Astrocyte (in vitro differentiated cells and primary cell): ENCODE measurements around the gene PSKH1. TPM values are rescaled to one million over a fixed set of nuclear protein-coding genes. Genes with fewer than 3 reads are reported as not detected.

Experiments used
- DNase-seq: peaks from one replicate; pipeline ENCODE4 v3.0.0-alpha.2; 2010; ENCODE audit warnings: low read depth
- FAIRE-seq: peaks from 2 replicates; lab custom pipeline; 2011; peaks lifted over from hg19 to GRCh38; lab: Jason Lieb, UNC
- H2AFZ ChIP-seq: 2 replicates; pipeline ENCODE4 v1.6.0; 2012; ENCODE audit warnings: low read depth, low read length, inconsistent platforms
- H3K27ac ChIP-seq: 2 replicates; pipeline ENCODE4 v1.5.1; 2011; ENCODE audit warnings: low read depth, low read length, inconsistent platforms
- H3K27me3 ChIP-seq: 2 replicates; pipeline ENCODE4 v1.6.0; 2011; ENCODE audit warnings: low read length, inconsistent platforms; ENCODE audit not compliant: insufficient read depth
- H3K36me3 ChIP-seq: 2 replicates; pipeline ENCODE4 v1.5.1; 2011; ENCODE audit warnings: low read length, inconsistent platforms; ENCODE audit not compliant: insufficient read depth
- H3K4me1 ChIP-seq: 2 replicates; pipeline ENCODE4 v1.5.1; 2011; ENCODE audit warnings: low read length, inconsistent platforms; ENCODE audit not compliant: insufficient read depth
- H3K4me2 ChIP-seq: 2 replicates; pipeline ENCODE4 v1.6.0; 2012; ENCODE audit warnings: low read length, inconsistent platforms
- H3K4me3 ChIP-seq: 2 replicates; pipeline ENCODE4 v1.5.1; 2011; ENCODE audit warnings: low read depth, mild to moderate bottlenecking, low read length, inconsistent platforms; ENCODE audit not compliant: insufficient read depth
- H3K79me2 ChIP-seq: 2 replicates; pipeline ENCODE4 v1.6.0; 2012; ENCODE audit warnings: mild to moderate bottlenecking, low read length, inconsistent platforms; ENCODE audit not compliant: insufficient read depth
- H3K9ac ChIP-seq: 2 replicates; pipeline ENCODE4 v1.6.0; 2012; ENCODE audit warnings: mild to moderate bottlenecking, low read length, inconsistent platforms
- H3K9me3 ChIP-seq: 2 replicates; pipeline ENCODE4 v1.5.1; 2012; ENCODE audit warnings: low read depth, mild to moderate bottlenecking, low read length, inconsistent platforms; ENCODE audit not compliant: insufficient read depth
- H4K20me1 ChIP-seq: 2 replicates; pipeline ENCODE4 v1.6.0; 2012; ENCODE audit warnings: low read length, inconsistent platforms; ENCODE audit not compliant: insufficient read depth
- H3K27ac Mint-ChIP-seq: one replicate; pipeline ENCODE4 v1.8.0; 2021; ENCODE audit warnings: mild to moderate bottlenecking, mixed read lengths; ENCODE audit not compliant: unreplicated experiment
- H3K27me3 Mint-ChIP-seq: one replicate; pipeline ENCODE4 v1.8.0; 2021; ENCODE audit warnings: low read depth, mixed read lengths; ENCODE audit not compliant: unreplicated experiment
- H3K36me3 Mint-ChIP-seq: one replicate; pipeline ENCODE4 v1.8.0; 2021; ENCODE audit warnings: low read depth, mixed read lengths; ENCODE audit not compliant: unreplicated experiment
- H3K4me1 Mint-ChIP-seq: one replicate; pipeline ENCODE4 v1.8.0; 2021; ENCODE audit warnings: low read depth, mixed read lengths; ENCODE audit not compliant: unreplicated experiment
- H3K4me3 Mint-ChIP-seq: one replicate; pipeline ENCODE4 v1.8.0; 2021; ENCODE audit warnings: mild to moderate bottlenecking, moderate library complexity, mixed read lengths; ENCODE audit not compliant: unreplicated experiment
- H3K9me3 Mint-ChIP-seq: one replicate; pipeline ENCODE4 v1.8.0; 2021; ENCODE audit warnings: mild to moderate bottlenecking, mixed read lengths; ENCODE audit not compliant: unreplicated experiment
- EZH2 ChIP-seq: IDR thresholded peaks from 2 replicates; pipeline ENCODE4 v1.6.1; 2012; ENCODE audit warnings: mild to moderate bottlenecking, low read length, inconsistent platforms; ENCODE audit not compliant: insufficient read depth
- total RNA-seq: library from RNA; stranded (reverse); gene quantifications from 2 replicates; pipeline ENCODE4 v1.2.1, GENCODE V29; 2021
- TF ChIP-seq, protein P1 (sequence below): IDR thresholded peaks from 2 replicates; pipeline ENCODE4 v1.5.1; 2011; ENCODE audit warnings: low read depth, mild to moderate bottlenecking, inconsistent platforms, low read length, moderate library complexity; ENCODE audit not compliant: insufficient read depth

Gene PSKH1
- total RNA-seq, 1 donor from 2014 or later = 27.3 TPM

DNA sequence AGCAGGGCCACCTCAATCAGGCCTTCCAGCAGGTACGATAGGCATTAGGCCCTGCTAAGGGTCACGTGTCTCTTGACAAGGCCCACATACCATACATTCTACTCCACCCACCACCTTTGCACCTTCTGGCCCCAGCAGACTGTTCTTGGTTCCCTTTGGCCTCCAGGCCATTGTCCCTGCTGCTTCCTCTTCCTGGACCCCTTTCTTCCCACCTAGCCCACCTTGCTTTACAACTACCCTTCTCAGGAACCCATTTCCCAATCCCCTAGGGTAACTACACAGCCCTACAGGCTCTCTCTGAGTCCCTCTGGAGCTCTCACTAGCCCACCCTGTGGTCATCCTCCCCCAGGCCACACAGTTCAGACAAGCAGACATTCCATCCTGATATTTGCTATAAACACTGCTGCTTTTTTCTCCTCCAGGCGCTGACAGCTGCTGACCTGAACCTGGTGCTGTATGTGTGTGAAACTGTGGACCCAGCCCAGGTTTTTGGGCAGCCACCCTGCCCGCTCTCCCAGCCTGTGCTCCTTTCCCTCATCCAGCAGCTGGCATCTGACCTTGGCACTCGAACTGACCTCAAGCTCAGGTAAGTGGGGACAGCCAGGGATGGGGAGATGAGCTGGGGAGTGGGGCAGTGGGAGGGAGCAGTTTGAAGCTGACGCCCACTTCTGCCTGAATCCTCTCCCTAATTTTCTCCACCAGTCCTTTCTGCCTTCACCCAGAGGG lies 9.7 kb upstream of the PSKH1 start:
- Mint-ChIP-seq H3K27ac (peak overlapping the region; percentile 88), H3K36me3 (peaks cover 21% of the 10 kb centered on the region), H3K4me1 (peaks cover 7% of the 10 kb centered on the region), H3K9me3 (no peaks in the 10 kb centered on the region), H3K27me3 (no peaks in the 10 kb centered on the region), H3K4me3 (no peak overlapping the region)
- Histone ChIP-seq H2AFZ (no peak overlapping the region), H3K9ac (no peak overlapping the region), H4K20me1 (peaks cover 49% of the 10 kb centered on the region), H3K9me3 (no peaks in the 10 kb centered on the region), H3K79me2 (no peaks in the 10 kb centered on the region), H3K36me3 (peaks cover 28% of the 10 kb centered on the region), H3K27ac (no peak overlapping the region), H3K27me3 (no peaks in the 10 kb centered on the region), H3K4me1 (peaks cover 6% of the 10 kb centered on the region), H3K4me2 (no peak overlapping the region), H3K4me3 (no peak overlapping the region)
- FAIRE-seq (no peak), DNase-seq (no peak)
- TF ChIP-seq, protein P1, sequence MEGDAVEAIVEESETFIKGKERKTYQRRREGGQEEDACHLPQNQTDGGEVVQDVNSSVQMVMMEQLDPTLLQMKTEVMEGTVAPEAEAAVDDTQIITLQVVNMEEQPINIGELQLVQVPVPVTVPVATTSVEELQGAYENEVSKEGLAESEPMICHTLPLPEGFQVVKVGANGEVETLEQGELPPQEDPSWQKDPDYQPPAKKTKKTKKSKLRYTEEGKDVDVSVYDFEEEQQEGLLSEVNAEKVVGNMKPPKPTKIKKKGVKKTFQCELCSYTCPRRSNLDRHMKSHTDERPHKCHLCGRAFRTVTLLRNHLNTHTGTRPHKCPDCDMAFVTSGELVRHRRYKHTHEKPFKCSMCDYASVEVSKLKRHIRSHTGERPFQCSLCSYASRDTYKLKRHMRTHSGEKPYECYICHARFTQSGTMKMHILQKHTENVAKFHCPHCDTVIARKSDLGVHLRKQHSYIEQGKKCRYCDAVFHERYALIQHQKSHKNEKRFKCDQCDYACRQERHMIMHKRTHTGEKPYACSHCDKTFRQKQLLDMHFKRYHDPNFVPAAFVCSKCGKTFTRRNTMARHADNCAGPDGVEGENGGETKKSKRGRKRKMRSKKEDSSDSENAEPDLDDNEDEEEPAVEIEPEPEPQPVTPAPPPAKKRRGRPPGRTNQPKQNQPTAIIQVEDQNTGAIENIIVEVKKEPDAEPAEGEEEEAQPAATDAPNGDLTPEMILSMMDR = no peak
- no peak for TF ChIP-seq EZH2

DNA sequence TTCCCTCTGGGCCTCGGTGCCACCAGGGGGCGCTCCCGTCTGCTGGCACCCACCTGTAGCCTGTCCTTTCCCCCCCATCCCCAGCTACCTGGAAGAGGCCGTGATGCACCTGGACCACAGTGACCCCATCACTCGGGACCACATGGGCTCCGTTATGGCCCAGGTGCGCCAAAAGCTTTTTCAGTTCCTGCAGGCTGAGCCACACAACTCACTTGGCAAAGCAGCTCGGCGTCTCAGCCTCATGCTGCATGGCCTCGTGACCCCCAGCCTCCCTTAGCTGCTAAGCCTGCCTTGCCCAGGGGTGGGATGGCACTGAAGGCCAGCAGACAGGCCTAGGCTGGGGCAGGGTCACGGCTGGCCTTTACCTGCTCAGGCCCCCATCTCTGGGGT lies 9.2 kb upstream of the PSKH1 start:
- Mint-ChIP-seq H3K4me3 (no peak overlapping the region), H3K4me1 (peaks cover 7% of the 10 kb centered on the region), H3K9me3 (no peaks in the 10 kb centered on the region), H3K27ac (no peak overlapping the region), H3K27me3 (no peaks in the 10 kb centered on the region), H3K36me3 (peaks cover 21% of the 10 kb centered on the region)
- H3K9me3 ChIP-seq = no peaks in the 10 kb centered on the region
- H3K36me3 ChIP-seq = peaks cover 22% of the 10 kb centered on the region
- peaks cover 6% of the 10 kb centered on the region for H3K4me1 ChIP-seq
- no peak overlapping the region for H3K27ac ChIP-seq
- peaks cover 45% of the 10 kb centered on the region for H4K20me1 ChIP-seq
- no peak overlapping the region for H3K4me2 ChIP-seq
- no peak for DNase-seq
- no peak for FAIRE-seq
- H3K79me2 ChIP-seq = no peaks in the 10 kb centered on the region
- H3K4me3 ChIP-seq = no peak overlapping the region
- H3K27me3 ChIP-seq = no peaks in the 10 kb centered on the region
- no peak overlapping the region for H3K9ac ChIP-seq
- H2AFZ ChIP-seq = no peak overlapping the region
- no peak for TF ChIP-seq EZH2
- TF ChIP-seq, protein P1 = peak; percentile 61

DNA sequence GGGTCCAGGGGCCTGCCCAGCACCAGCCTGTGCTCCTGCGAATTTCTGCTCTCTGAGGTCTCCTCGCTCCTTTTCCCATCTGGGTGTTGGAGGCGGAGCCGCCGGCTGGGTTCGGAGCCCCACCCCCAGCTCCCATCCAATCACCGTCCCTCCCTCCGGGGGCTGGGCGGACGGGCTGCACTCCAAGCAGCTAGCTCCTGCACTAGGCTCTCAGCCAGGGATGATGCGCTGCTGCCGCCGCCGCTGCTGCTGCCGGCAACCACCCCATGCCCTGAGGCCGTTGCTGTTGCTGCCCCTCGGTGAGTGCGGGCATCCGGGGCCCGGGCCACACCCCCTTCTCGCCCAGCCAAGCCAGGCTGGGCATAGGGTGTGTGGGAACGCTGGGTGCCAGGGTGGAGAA lies 8.4 kb upstream of the PSKH1 start, which contains the start of gene NRN1L:
Gene NRN1L, plus strand, starts transcription at position 202 of the 400 bp plus-strand sequence. Its CDS starts 19 bp downstream, at position 221.
- TF ChIP-seq, protein P1 = no peak
- no peak for TF ChIP-seq EZH2
- Histone ChIP-seq H3K4me3 (no peak within 1 kb of the TSS), H3K9ac (no peak within 1 kb of the TSS), H3K9me3 (no peaks in the 10 kb centered on the region), H3K36me3 (peaks cover 16% of the 10 kb centered on the region), H3K27ac (no peak within 1 kb of the TSS), H3K4me2 (peak within 1 kb of the TSS; percentile 62), H2AFZ (no peak within 1 kb of the TSS), H3K4me1 (peaks cover 6% of the 10 kb centered on the region), H3K27me3 (no peaks in the 10 kb centered on the region), H3K79me2 (no peaks in the 10 kb centered on the region), H4K20me1 (peaks cover 42% of the 10 kb centered on the region)
- no peaks in the 10 kb centered on the region for H3K9me3 Mint-ChIP-seq
- H3K4me3 Mint-ChIP-seq = peak within 1 kb of the TSS; percentile 9
- no peak within 1 kb of the TSS for H3K27ac Mint-ChIP-seq
- H3K27me3 Mint-ChIP-seq = no peaks in the 10 kb centered on the region
- H3K4me1 Mint-ChIP-seq = peaks cover 7% of the 10 kb centered on the region
- FAIRE-seq (no peak), DNase-seq (peak; percentile 70)
- peaks cover 16% of the 10 kb centered on the region for H3K36me3 Mint-ChIP-seq
